Measurements from ENCODE around the gene DNAH10. TPM values are rescaled to one million over a fixed set of nuclear protein-coding genes. Genes with fewer than 3 reads are reported as not detected.

The DNAH10 gene
- total and polyA plus RNA-seq, 2 donors from 2014 or later = 0.24 to 0.28 TPM

GRCh38 chr12:123929946-123930583 lies 168.0 kb downstream of the DNAH10 start:
- intact Hi-C loops (cut with DNase I) = no loop called here
- H3K27me3 ChIP-seq (ENCODE audit: control insufficient read depth, insufficient read depth, low read length) = no peaks in the 10 kb centered on the region
- no peaks in the 10 kb centered on the region for H3K4me1 ChIP-seq (ENCODE audit: control insufficient read depth in 2 of 3, insufficient read depth in 2 of 3, low read depth in 1 of 3, low read length in 3 of 3)
- no peak overlapping the region for H3K9ac ChIP-seq (ENCODE audit: low read length in 3 of 3)
- FAIRE-seq (no peak), DNase-seq (peak in 1 of 5 donors; percentile 19)
- no peak overlapping the region for H3K4me3 ChIP-seq (ENCODE audit: low read length in 3 of 3)
- no peaks in the 10 kb centered on the region for H3K9me3 ChIP-seq (ENCODE audit: control insufficient read depth in 2 of 3, insufficient read depth in 1 of 3, low read length in 3 of 3)
- no peak for TF ChIP-seq CTCF (IDR thresholded peaks at IDR 0.05; ENCODE audit: borderline replicate concordance, extremely low read depth, insufficient read depth)
- no peaks in the 10 kb centered on the region for H3K36me3 ChIP-seq (ENCODE audit: control insufficient read depth in 2 of 3, insufficient read depth in 3 of 3, low read length in 3 of 3)
- no peak overlapping the region for H3K27ac ChIP-seq (ENCODE audit: low read depth in 2 of 2, low read length in 2 of 2)

GRCh38 chr12:123931686-123932321 lies 169.7 kb downstream of the DNAH10 start:
- FAIRE-seq (no peak), DNase-seq (peak in 1 of 5 donors; percentile 35)
- no peak for TF ChIP-seq CTCF (IDR thresholded peaks at IDR 0.05; ENCODE audit: borderline replicate concordance, extremely low read depth, insufficient read depth)
- Histone ChIP-seq H3K27me3 (ENCODE audit: control insufficient read depth, insufficient read depth, low read length) (no peaks in the 10 kb centered on the region), H3K36me3 (ENCODE audit: control insufficient read depth in 2 of 3, insufficient read depth in 3 of 3, low read length in 3 of 3) (peaks cover 0 to 3% (median 2%) of the 10 kb centered on the region in 3 donors), H3K4me3 (ENCODE audit: low read length in 3 of 3) (no peak overlapping the region), H3K9ac (ENCODE audit: low read length in 3 of 3) (no peak overlapping the region), H3K9me3 (ENCODE audit: control insufficient read depth in 2 of 3, insufficient read depth in 1 of 3, low read length in 3 of 3) (no peaks in the 10 kb centered on the region), H3K27ac (ENCODE audit: low read depth in 2 of 2, low read length in 2 of 2) (no peak overlapping the region), H3K4me1 (ENCODE audit: control insufficient read depth in 2 of 3, insufficient read depth in 2 of 3, low read depth in 1 of 3, low read length in 3 of 3) (no peaks in the 10 kb centered on the region)
- intact Hi-C loops (cut with DNase I) = no loop called here

- no peak for TF ChIP-seq CTCF (IDR thresholded peaks at IDR 0.05; ENCODE audit: borderline replicate concordance, extremely low read depth, insufficient read depth)
- intact Hi-C loops (cut with DNase I) = no loop called here
- no peak overlapping the region for H3K4me3 ChIP-seq (ENCODE audit: low read length in 3 of 3)
- no peak for FAIRE-seq
- no peak overlapping the region for H3K9ac ChIP-seq (ENCODE audit: low read length in 3 of 3)
- peak in 1 of 5 donors; percentile 63 for DNase-seq
- no peaks in the 10 kb centered on the region for H3K27me3 ChIP-seq (ENCODE audit: control insufficient read depth, insufficient read depth, low read length)
- no peak overlapping the region for H3K27ac ChIP-seq (ENCODE audit: low read depth in 2 of 2, low read length in 2 of 2)
- H3K4me1 ChIP-seq (ENCODE audit: control insufficient read depth in 2 of 3, insufficient read depth in 2 of 3, low read depth in 1 of 3, low read length in 3 of 3) = peaks cover 0 to under 1% (median 0%) of the 10 kb centered on the region in 3 donors
- peaks cover 0 to 5% (median 3%) of the 10 kb centered on the region in 3 donors for H3K36me3 ChIP-seq (ENCODE audit: control insufficient read depth in 2 of 3, insufficient read depth in 3 of 3, low read length in 3 of 3)
- no peaks in the 10 kb centered on the region for H3K9me3 ChIP-seq (ENCODE audit: control insufficient read depth in 2 of 3, insufficient read depth in 1 of 3, low read length in 3 of 3)
Measured at GRCh38 chr12:123933214-123933613, 171.1 kb downstream of the DNAH10 start.
